ENCODE measurements around the gene CST9. TPM values are rescaled to one million over a fixed set of nuclear protein-coding genes. Genes with fewer than 3 reads are reported as not detected.

CST9 gene
- total and polyA plus RNA-seq, 2 of the 13 experiments (the other 11 are each of a cell fraction or from before 2014, with no cell fraction given): 0.07 TPM; not detected in 1

GRCh38 chr20:23569570-23569969 is 36.1 kb downstream of the CST9 start (continued):
- TF ChIP-seq MXD4 (CRISPR knock-in tag; IDR thresholded peaks at IDR 0.05) (no peak), ZNF850 (CRISPR knock-in tag; conservative IDR thresholded peaks at IDR 0.05) (no peak), ZNF766 (CRISPR knock-in tag; IDR thresholded peaks at IDR 0.05; ENCODE audit: borderline replicate concordance) (no peak), ZMAT3 (CRISPR knock-in tag; conservative IDR thresholded peaks at IDR 0.05) (no peak)

- H3K27ac ChIP-seq (ENCODE audit: extremely low read length, insufficient read depth, low read length): no peak overlapping the region
- H2AFZ ChIP-seq (ENCODE audit: low read length): no peak overlapping the region
- no peaks in the 10 kb centered on the region for H3K9me3 ChIP-seq (ENCODE audit: low read length)
- in situ Hi-C loops (cut with HindIII; ENCODE audit: extremely low pct_ligation_motif_present, low pct_unique_long_range_greater_than_20kb): no loop called here
- peaks cover 7% of the 10 kb centered on the region; the same call in 1 of the 2 replicates for H3K4me1 ChIP-seq (ENCODE audit: insufficient read depth, low read length)
- H3K27me3 ChIP-seq (ENCODE audit: control insufficient read depth in 1 of 2, insufficient read depth in 2 of 2, low read length in 2 of 2): peaks cover 0 to 7% of the 10 kb centered on the region in 2 experiments; a peak in 1 of 5 replicates
- no peak overlapping the region for H3K4me2 ChIP-seq (ENCODE audit: low read depth, low read length)
- BruUV-seq (replicated peaks): no TSS peak
- POLR2A ChIA-PET: no interaction called here
- H3K4me3 ChIP-seq (replicated peaks in 1 of 3; ENCODE audit: insufficient read depth in 1 of 3, low read depth in 2 of 3, low read length in 3 of 3): no peak overlapping the region
- no peaks in the 10 kb centered on the region for H3K79me2 ChIP-seq (ENCODE audit: insufficient read depth, low read length)
- intact Hi-C loops (cut with micrococcal nuclease; ENCODE audit: unreplicated experiment): no loop called here
- no peaks in the 10 kb centered on the region for H4K20me1 ChIP-seq (ENCODE audit: insufficient read depth, low read length)
- ATAC-seq (no peak), FAIRE-seq (no peak), DNase-seq (ENCODE audit: low spot score) (no peak)
- H3K36me3 ChIP-seq (replicated peaks in 1 of 2; ENCODE audit: control insufficient read depth in 1 of 2, insufficient read depth in 2 of 2, low read length in 2 of 2): no peaks in the 10 kb centered on the region
- CTCF ChIA-PET (ENCODE audit: low intra/inter-chr PET ratio, low total read pairs): no interaction called here
- WGBS (ENCODE audit: low lambda C conversion rate): 33% methylated on average over 1 of the region's 1 CpG
- H3K9ac ChIP-seq (ENCODE audit: insufficient read depth, low read depth, low read length): no peak overlapping the region
- TF ChIP-seq NPAS2 (CRISPR knock-in tag; IDR thresholded peaks at IDR 0.05; ENCODE audit: borderline replicate concordance) (no peak), ZBTB7A (CRISPR knock-in tag; IDR thresholded peaks at IDR 0.05) (no peak), NFE2 (CRISPR knock-in tag; IDR thresholded peaks at IDR 0.05) (no peak), CREM (IDR thresholded peaks at IDR 0.05) (no peak), CREM (CRISPR knock-in tag; IDR thresholded peaks at IDR 0.05) (no peak), U2AF1 (optimal IDR thresholded peaks at IDR 0.05; ENCODE audit: low read depth, low read length) (no peak), RFX5 (IDR thresholded peaks at IDR 0.05; ENCODE audit: low read depth, low read length) (no peak), THAP7 (CRISPR knock-in tag; IDR thresholded peaks at IDR 0.05) (no peak), PBX3 (CRISPR knock-in tag; IDR thresholded peaks at IDR 0.05; ENCODE audit: borderline replicate concordance) (no peak), PHB2 (IDR thresholded peaks at IDR 0.05; ENCODE audit: partially characterized antibody) (no peak), SALL1 (CRISPR knock-in tag; IDR thresholded peaks at IDR 0.05) (no peak), CHD4 (IDR thresholded peaks at IDR 0.05; ENCODE audit: borderline replicate concordance, low read length) (no peak), THAP11 (CRISPR knock-in tag; IDR thresholded peaks at IDR 0.05) (no peak), ZNF674 (CRISPR knock-in tag; IDR thresholded peaks at IDR 0.05; ENCODE audit: low read depth) (no peak), ZBTB2 (CRISPR knock-in tag; IDR thresholded peaks at IDR 0.05; ENCODE audit: low read depth) (no peak), HOMEZ (CRISPR knock-in tag; IDR thresholded peaks at IDR 0.05; ENCODE audit: low read depth) (no peak), ZFP82 (CRISPR knock-in tag; IDR thresholded peaks at IDR 0.05; ENCODE audit: borderline replicate concordance) (no peak), ZC3H13 (CRISPR knock-in tag; IDR thresholded peaks at IDR 0.05) (no peak)
Observed at GRCh38 chr20:23568971-23569330, 36.8 kb downstream of the CST9 start.

All from HepG2 (cell line).